Cardiac muscle cell (in vitro differentiated cells and primary cell): ENCODE data around the gene NT5C2. TPM values are rescaled to one million over a fixed set of nuclear protein-coding genes. Genes with fewer than 3 reads are reported as not detected.

Experiments
- DNase-seq, 2 donors: peaks; one replicate each; pipeline versions ENCODE4 v3.0.0 to v3.0.0-alpha.2; 2010 to 2017; ENCODE audit warnings: low read depth in 1 of 2, low spot score in 1 of 2
- H3K27ac ChIP-seq: fragments of 200-600 bp; sonication (generic); 2 replicates; pipeline ENCODE4 v1.5.1; 2016
- H3K27me3 ChIP-seq: fragments of 200-600 bp; sonication (generic); 2 replicates; pipeline ENCODE4 v1.6.0; 2016; ENCODE audit warnings: control low read depth
- H3K36me3 ChIP-seq: fragments of 200-600 bp; sonication (generic); 2 replicates; pipeline ENCODE4 v1.5.1; 2016; ENCODE audit warnings: control low read depth
- H3K4me1 ChIP-seq: fragments of 200-600 bp; sonication (generic); 2 replicates; pipeline ENCODE4 v1.8.1; 2017; ENCODE audit warnings: low read depth, mild to moderate bottlenecking, mixed run types
- H3K4me3 ChIP-seq: fragments of 200-600 bp; sonication (generic); 2 replicates; pipeline ENCODE4 v1.5.1; 2016; ENCODE audit warnings: mild to moderate bottlenecking
- H3K9me3 ChIP-seq: fragments of 200-600 bp; sonication (generic); 2 replicates; pipeline ENCODE4 v1.5.1; 2017; ENCODE audit warnings: low read depth, mild to moderate bottlenecking, control low read depth
- polyA plus RNA-seq: library from polyadenylated mRNA; unstranded; fragments of >200 nt; fragmentation: Nextera tagmentation; extraction: Ambion mirVana; gene quantifications from 2 replicates; pipeline ENCODE4 v1.2.1, GENCODE V29; 2016
- total RNA-seq: library from RNA; depleted of rRNA; stranded (reverse); fragments of >200 nt; gene quantifications from 2 replicates; pipeline ENCODE4 v1.2.3, GENCODE V29; 2016
- TF ChIP-seq, protein P1 (sequence below): IDR thresholded peaks from 2 replicates; pipeline ENCODE4 v1.5.1; 2012; ENCODE audit warnings: low read depth, mild to moderate bottlenecking, low read length

Gene NT5C2
- total and polyA plus RNA-seq, 2 experiments from 2014 or later, result 51.1 to 84.0 TPM

DNA sequence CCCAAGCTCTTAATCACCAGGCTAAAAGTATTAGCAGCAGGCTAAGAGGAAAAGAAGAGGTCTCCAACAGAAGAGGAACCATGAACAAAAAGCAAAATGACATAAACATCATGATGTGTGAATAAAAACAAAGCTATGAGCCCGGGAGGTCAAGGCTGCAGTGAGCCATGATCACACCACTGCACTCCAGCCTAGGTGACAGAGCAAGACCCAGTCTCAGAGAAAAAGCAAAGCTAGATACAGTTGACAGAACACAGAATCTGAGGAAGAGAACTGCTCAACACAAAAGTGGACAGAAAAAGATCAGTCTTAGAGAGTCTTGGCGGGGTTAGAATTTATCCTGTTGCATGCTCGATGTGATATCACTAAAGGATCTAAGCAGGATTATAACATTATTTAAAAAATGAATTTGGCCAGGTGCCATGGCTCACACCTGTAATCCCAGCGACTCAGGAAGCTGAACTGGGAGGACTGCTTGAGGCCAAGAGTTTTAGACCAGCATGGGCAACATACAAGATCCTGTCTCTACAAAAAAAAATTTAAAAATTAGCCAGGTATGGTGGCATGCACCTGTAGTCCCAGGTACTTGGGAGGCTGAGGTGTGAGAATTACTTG, 37.5 kb downstream of the NT5C2 start:
- peaks cover 4% of the 10 kb centered on the region for H3K36me3 ChIP-seq
- H3K9me3 ChIP-seq, result no peaks in the 10 kb centered on the region
- H3K4me1 ChIP-seq, result peaks cover 20% of the 10 kb centered on the region
- H3K4me3 ChIP-seq, result no peak overlapping the region
- DNase-seq, result no peak
- TF ChIP-seq, protein P1, sequence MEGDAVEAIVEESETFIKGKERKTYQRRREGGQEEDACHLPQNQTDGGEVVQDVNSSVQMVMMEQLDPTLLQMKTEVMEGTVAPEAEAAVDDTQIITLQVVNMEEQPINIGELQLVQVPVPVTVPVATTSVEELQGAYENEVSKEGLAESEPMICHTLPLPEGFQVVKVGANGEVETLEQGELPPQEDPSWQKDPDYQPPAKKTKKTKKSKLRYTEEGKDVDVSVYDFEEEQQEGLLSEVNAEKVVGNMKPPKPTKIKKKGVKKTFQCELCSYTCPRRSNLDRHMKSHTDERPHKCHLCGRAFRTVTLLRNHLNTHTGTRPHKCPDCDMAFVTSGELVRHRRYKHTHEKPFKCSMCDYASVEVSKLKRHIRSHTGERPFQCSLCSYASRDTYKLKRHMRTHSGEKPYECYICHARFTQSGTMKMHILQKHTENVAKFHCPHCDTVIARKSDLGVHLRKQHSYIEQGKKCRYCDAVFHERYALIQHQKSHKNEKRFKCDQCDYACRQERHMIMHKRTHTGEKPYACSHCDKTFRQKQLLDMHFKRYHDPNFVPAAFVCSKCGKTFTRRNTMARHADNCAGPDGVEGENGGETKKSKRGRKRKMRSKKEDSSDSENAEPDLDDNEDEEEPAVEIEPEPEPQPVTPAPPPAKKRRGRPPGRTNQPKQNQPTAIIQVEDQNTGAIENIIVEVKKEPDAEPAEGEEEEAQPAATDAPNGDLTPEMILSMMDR, result no peak
- no peaks in the 10 kb centered on the region for H3K27me3 ChIP-seq
- H3K27ac ChIP-seq, result peak overlapping the region; percentile 65

DNA sequence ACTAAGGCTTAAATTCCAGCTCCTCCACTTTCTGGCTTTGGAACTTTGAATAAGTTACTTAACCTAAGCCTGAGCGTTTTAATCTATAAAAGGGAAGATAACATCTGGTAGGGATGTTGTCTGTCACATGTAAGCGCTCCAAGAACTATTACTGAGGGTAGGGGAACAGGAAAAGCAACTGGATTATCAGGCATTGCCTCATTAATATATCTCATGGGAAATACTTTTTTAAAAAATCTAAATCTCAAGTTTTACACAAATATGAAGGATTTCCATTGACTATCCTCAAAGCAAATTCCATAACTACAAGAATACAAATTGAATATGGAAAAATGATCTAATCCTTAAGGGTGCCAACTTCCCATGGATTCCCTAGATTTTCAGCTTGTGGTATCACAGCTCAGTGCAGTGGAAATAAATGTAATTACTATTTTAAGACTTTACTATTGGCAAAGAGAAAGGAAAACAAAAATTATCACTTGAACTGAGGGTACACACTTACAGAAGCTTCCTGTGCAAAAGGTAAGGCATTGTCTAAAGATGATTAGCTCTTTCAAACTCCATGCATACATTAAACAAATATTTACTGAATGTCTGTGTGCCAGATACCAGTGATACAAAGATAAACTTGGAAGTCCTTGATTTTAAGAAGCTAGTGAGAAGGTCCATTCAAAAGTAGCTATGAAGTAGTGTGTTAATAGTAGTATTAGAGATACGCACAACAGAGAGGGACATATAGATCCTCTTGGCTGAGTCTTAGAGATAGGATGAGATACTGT, 38.4 kb downstream of the NT5C2 start:
- Histone ChIP-seq H3K9me3 (no peaks in the 10 kb centered on the region), H3K36me3 (peaks cover 4% of the 10 kb centered on the region), H3K4me3 (no peak overlapping the region), H3K27me3 (no peaks in the 10 kb centered on the region), H3K27ac (peak overlapping the region; percentile 65), H3K4me1 (peaks cover 20% of the 10 kb centered on the region)
- peak; percentile 8 to 48 for DNase-seq
- TF ChIP-seq, protein P1, result no peak

DNA sequence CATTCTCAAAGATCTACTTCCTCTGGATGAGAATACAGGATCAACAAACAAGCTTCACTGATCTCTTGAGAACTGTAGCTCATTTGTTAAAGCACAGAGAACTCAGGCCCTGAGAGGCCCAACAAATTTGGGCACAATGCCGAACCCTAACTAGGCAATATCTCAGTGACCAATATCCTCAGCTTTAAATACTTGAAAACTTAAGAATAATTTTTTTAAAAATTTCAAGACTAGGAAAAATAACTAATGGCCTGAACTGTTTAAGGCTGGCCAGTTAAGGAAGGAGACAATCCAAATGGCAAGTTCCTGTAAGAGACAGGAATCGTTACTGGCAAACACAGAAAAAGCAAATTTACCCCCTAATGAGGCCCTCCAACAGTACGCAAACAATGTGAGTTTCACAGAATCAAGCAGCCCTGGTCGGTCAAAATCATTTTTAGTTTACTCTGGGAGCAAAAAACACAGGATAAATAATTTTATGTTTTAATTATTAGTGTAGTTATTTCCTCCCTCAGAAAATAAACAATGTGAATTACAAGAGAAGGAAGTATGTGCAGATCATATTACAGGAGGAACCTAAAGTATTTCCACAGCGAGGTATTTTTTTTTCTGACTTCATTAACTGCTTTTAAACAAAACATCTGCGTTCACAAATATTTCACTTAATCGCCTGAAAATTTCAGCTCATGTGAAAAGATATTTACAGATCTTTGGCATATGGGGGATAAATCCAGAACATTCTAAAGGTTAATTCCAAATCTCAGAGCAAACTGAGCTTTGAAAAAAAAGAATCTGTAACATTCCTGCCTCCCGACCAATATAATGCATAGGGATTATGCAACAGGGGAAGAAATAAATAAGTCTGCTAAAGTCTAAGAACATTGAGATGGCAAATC, 39.5 kb downstream of the NT5C2 start:
- H3K4me1 ChIP-seq, result peaks cover 20% of the 10 kb centered on the region
- H3K4me3 ChIP-seq, result no peak overlapping the region
- TF ChIP-seq, protein P1, result no peak

DNA sequence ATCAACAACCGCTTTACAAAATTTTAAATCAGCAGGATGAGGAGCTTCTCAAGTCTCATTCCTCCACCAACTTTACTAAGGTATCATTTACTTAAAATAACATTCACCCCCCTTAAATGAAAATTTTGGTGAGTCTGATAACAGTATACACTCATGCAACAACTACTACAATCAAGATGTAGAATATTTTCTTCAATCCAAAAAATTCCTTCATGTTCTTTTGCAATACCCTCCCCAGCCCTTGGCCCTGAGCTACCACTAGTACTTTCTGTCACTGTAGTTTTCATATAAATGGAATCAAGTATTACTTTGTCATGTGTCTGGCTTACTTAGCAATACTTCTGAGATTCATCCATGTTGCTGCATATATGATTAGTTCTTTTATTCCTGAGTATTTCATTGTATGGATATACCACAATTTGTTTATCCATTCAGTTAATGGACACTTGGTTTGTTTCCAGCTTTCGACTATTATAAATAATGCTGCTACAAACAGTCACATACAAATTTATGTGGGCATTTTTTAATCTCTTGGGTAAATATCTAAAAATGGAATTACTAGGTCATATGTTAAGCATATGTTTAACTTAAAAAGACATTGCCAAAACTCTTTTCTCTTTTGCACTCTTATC, 43.0 kb downstream of the NT5C2 start:
- Histone ChIP-seq H3K27me3 (no peaks in the 10 kb centered on the region), H3K36me3 (no peaks in the 10 kb centered on the region), H3K4me1 (peaks cover 41% of the 10 kb centered on the region), H3K9me3 (no peaks in the 10 kb centered on the region), H3K4me3 (no peak overlapping the region), H3K27ac (no peak overlapping the region)
- TF ChIP-seq, protein P1, result no peak
- DNase-seq, result peak in 1 of 2 donors; percentile 32

More for the DNA sequence above, 39.5 kb downstream of the NT5C2 start:
- H3K27ac ChIP-seq, result peak overlapping the region; percentile 85
- DNase-seq, result peak; percentile 12 to 60
- peaks cover 4% of the 10 kb centered on the region for H3K36me3 ChIP-seq
- H3K27me3 ChIP-seq, result no peaks in the 10 kb centered on the region
- no peaks in the 10 kb centered on the region for H3K9me3 ChIP-seq

DNA sequence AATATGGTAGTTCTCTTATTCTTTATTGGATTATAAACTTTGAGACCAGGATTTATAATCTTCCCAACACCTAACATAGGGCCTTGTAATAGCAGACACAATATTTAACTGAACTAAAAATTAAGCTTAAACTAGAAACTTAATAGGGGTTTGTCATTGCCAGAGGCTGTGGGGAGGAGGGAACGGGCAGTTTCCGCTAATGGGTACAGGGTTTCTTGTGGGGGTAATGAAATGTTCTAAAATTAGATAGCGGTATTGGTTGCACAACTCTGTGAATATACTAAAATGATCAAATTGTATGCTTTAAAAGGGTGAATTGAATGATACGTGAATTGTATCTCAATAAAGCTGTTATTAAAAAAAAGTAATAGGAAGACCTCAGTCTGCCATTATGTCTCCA, 45.4 kb downstream of the NT5C2 start:
- Histone ChIP-seq H3K4me1 (peaks cover 29% of the 10 kb centered on the region), H3K9me3 (no peaks in the 10 kb centered on the region), H3K27me3 (no peaks in the 10 kb centered on the region), H3K27ac (peak overlapping the region; percentile 77), H3K4me3 (no peak overlapping the region), H3K36me3 (no peaks in the 10 kb centered on the region)
- no peak for DNase-seq
- TF ChIP-seq, protein P1, result no peak
